NCI-H2227 treated with DMSO at 0.1 percent for 48 hours (cell line): ENCODE results near the gene SPAG7.
"Not testable (repeated sequence)": the region's sequence is repeated elsewhere in the genome, so short reads cannot be mapped to it uniquely, and the experiment has no call there.

Source experiments
- DNase-seq: peaks from one replicate; lab custom pipeline; 2025; lab: John Stamatoyannopoulos, UW

The SPAG7 gene

GRCh38 chr17:4938069-4938491, 29.5 kb downstream of the SPAG7 start:
- no peak for DNase-seq

GRCh38 chr17:4937553-4937952, 30.1 kb downstream of the SPAG7 start:
- DNase-seq: no peak

GRCh38 chr17:4936436-4936835, 31.2 kb downstream of the SPAG7 start:
- no peak for DNase-seq

GRCh38 chr17:4935650-4936049, 32.0 kb downstream of the SPAG7 start:
- DNase-seq: no peak

- DNase-seq: no peak
Measured at GRCh38 chr17:4934173-4934979, 33.2 kb downstream of the SPAG7 start.

- DNase-seq: no peak
Measured at GRCh38 chr17:4933646-4934045, 34.0 kb downstream of the SPAG7 start.

GRCh38 chr17:4932756-4933155, 34.9 kb downstream of the SPAG7 start:
- DNase-seq: no peak

- DNase-seq: no peak
Measured at GRCh38 chr17:4931963-4932362, 35.7 kb downstream of the SPAG7 start, which contains the start of gene GP1BA. GP1BA (plus strand) TSS chr17:4932277; CDS start chr17:4932605, 328 bp downstream.

- no peak for DNase-seq
Measured at GRCh38 chr17:4928881-4929280, 38.7 kb downstream of the SPAG7 start.

- not testable (repeated sequence) for DNase-seq
Measured at GRCh38 chr17:4926577-4927335, 40.9 kb downstream of the SPAG7 start.

- no peak for DNase-seq
Measured at GRCh38 chr17:4921320-4921719, 46.3 kb downstream of the SPAG7 start.

- no peak for DNase-seq
Measured at GRCh38 chr17:4920351-4921048, 47.1 kb downstream of the SPAG7 start.

- no peak for DNase-seq
Measured at GRCh38 chr17:4919511-4920047, 48.0 kb downstream of the SPAG7 start.

GRCh38 chr17:4914551-4914950, 53.1 kb downstream of the SPAG7 start:
- not testable (repeated sequence) for DNase-seq

- DNase-seq: no peak
Measured at GRCh38 chr17:4913994-4914393, 53.6 kb downstream of the SPAG7 start.
